ENCODE results near the gene H3-3A.
"Not testable (repeated sequence)": the region's sequence is repeated elsewhere in the genome, so short reads cannot be mapped to it uniquely, and the experiment has no call there.

The H3-3A gene

GRCh38 chr1:226086776-226087175, 24.3 kb downstream of the H3-3A start:
- no peak for DNase-seq

GRCh38 chr1:226091461-226091860, 28.9 kb downstream of the H3-3A start:
- DNase-seq = no peak

- not testable (repeated sequence) for DNase-seq
These were observed 29.7 kb downstream of the H3-3A start for GRCh38 chr1:226092048-226092820.

GRCh38 chr1:226092965-226093364, 30.4 kb downstream of the H3-3A start:
- DNase-seq = peak; percentile 48

- DNase-seq = no peak
These were observed 31.1 kb downstream of the H3-3A start for GRCh38 chr1:226093621-226094020.

GRCh38 chr1:226094451-226094850, 31.9 kb downstream of the H3-3A start:
- no peak for DNase-seq

GRCh38 chr1:226095286-226095685, 32.8 kb downstream of the H3-3A start:
- DNase-seq = no peak

- DNase-seq = peak; percentile 81
These were observed 35.5 kb downstream of the H3-3A start for GRCh38 chr1:226097866-226098625.

GRCh38 chr1:226098870-226099835, 36.6 kb downstream of the H3-3A start:
- no peak for DNase-seq

GRCh38 chr1:226100436-226101391, 38.2 kb downstream of the H3-3A start:
- no peak for DNase-seq

- no peak for DNase-seq
These were observed 42.2 kb downstream of the H3-3A start for GRCh38 chr1:226104671-226105121.

- no peak for DNase-seq
These were observed 45.2 kb downstream of the H3-3A start for GRCh38 chr1:226107471-226108460.

- DNase-seq = peak; percentile 27
These were observed 46.7 kb downstream of the H3-3A start for GRCh38 chr1:226108935-226109828.

- DNase-seq = peak; percentile 74
These were observed 47.3 kb downstream of the H3-3A start for GRCh38 chr1:226109829-226110248.

- DNase-seq = peak; percentile 29
These were observed 48.0 kb downstream of the H3-3A start for GRCh38 chr1:226110249-226111097.

- DNase-seq = no peak
These were observed 48.8 kb downstream of the H3-3A start for GRCh38 chr1:226111098-226111882.

- DNase-seq = no peak
These were observed 49.4 kb downstream of the H3-3A start for GRCh38 chr1:226111883-226112261.
